ENCODE measurements around the gene SPPL3.

- TF ChIP-seq TCF7 (CRISPR knock-in tag; IDR thresholded peaks at IDR 0.05; ENCODE audit: low read depth) (no peak), ESRRA (CRISPR knock-in tag; IDR thresholded peaks at IDR 0.05; ENCODE audit: borderline replicate concordance) (no peak), CTCF (IDR thresholded peaks at IDR 0.05) (no peak), ETV6 (CRISPR knock-in tag; IDR thresholded peaks at IDR 0.05) (no peak), IRF1 (CRISPR knock-in tag; IDR thresholded peaks at IDR 0.05) (no peak), NFE2L1 (CRISPR knock-in tag; IDR thresholded peaks at IDR 0.05) (no peak), ZNF121 (CRISPR knock-in tag; IDR thresholded peaks at IDR 0.05) (no peak), ZSCAN18 (CRISPR knock-in tag; IDR thresholded peaks at IDR 0.05) (no peak), JUN (CRISPR knock-in tag; IDR thresholded peaks at IDR 0.05) (no peak), TEAD4 (CRISPR knock-in tag; IDR thresholded peaks at IDR 0.05) (no peak)
Measured at GRCh38 chr12:120804428-120804827, 99.7 kb downstream of the SPPL3 start.
